T follicular helper cell (primary cell): Measurements from ENCODE around the gene PATJ.
"Not testable (repeated sequence)": the region's sequence is repeated elsewhere in the genome, so short reads cannot be mapped to it uniquely, and the experiment has no call there.

Experiments used
- DNase-seq: peaks from one replicate; pipeline ENCODE4 v3.0.0-alpha.2; 2020; ENCODE audit warnings: low read depth

PATJ gene

DNA sequence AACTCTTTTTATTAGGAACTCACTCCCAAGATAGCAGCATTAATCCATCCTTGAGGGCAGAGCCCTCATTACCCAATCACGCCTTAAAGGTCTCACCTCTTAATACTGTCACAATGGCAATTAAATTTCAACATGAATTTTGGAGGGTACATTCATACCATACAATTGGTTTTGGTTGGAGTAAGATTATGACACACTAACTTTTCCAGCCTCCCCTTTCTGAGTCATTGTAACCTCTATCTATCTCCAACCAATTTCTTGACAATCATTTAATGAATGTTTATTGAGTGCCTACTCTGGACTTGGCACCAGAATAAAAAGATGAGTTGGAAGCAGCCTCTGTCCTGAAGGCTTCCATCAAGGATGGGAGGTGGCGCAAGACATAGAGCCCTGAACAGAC, 358.2 kb downstream of the PATJ start:
- no peak for DNase-seq

DNA sequence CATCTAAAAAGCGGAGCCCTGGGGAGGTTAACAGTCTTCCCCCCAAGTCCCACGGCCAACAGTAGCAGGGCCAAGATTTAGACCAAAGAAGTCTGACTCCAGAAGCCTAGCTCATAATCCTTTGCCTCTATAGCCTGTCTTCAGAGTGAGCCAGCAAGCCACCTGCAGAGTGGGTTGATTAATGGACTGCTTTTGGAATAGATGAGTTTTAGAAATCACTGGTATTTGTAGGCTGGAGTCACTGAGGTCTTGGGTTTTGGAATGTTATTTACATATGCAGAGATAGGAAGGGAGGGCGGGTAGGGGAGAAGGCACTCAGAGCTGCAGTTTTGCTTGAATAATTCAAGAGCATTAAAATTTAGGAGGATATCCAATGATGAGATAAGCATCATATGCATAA, 361.6 kb downstream of the PATJ start:
- DNase-seq = no peak

DNA sequence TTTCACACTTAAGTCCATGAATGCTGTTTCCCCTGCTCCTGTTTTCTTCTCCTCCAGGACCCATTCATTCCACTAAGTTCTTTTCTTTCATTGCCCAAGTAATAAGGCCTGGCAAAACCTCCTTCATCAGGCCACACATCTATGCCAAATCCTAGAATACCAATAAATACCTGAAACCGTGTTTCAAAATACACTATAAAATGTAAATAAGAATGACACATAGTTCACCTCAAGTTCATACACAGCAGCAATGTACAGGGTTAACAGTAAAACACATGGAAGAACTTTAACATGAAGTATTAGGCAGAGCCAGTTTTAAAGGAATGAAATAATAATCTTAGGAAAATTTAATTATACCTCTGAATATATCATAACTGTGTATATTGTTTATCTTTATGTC, 365.6 kb downstream of the PATJ start:
- no peak for DNase-seq

DNA sequence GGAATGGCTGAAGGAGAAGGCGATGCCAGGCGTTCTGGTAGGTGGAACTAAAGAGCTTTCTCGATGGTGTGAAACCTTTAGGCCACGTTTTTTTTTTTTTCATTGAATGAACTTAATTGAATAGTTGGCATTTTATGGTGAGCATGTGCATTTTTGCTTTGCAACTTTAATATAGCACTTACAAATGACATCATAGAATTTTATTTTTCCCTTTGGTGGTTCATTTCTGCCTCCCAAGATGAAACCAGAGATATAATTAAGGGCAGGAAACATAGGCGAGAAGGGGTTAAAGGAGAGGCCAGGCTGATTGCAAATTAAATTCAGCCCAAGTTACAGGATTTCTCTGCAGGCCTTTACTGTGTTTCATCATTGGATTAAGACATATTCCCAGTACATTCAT, 366.8 kb downstream of the PATJ start:
- no peak for DNase-seq

DNA sequence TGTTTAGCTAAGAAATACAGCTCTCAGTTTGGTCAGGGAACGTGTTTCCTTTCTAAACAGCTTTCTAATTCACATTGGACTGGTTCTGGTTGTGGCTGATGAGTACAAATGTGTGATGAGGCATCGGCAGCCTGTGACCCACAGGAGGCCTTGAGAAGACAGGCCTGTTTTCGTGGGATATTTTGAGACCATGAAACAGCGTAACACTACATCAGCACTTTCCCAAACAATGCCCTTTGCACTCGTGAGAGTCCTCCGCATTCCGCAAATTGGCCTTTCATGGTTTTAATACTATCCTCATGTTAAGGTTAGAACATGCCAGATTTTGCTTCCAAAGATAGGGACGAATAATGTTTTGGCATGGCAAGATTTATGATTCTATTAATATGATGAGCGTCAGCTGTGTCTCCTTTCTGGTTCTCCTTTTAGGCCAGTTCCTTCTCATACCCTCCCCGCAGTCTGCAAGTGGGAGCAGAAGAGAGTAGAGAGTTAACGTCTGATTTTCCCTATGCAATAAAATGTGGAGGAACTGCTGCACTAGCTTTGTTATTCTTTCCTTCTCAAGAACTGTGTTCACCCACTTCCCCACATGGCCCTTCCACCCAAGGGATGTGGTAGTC, 368.0 kb downstream of the PATJ start:
- no peak for DNase-seq

DNA sequence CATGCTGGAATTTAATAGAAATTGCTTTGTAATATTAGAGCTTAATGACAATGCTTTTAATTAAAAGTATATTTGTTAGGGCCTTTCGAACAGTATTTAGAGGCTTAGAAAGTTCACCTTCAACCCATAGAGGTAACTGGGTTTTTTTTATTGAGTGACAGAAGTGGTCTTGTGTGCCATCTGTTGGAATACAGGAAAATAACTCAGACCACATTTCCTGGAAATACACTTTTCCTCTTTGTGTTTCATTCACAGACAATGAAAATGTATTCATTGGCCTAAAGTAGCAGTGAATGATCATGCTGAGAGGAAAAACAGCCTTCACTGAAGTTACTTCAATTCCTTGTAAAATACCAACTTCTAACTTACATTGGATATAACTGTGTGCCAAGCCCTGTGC, 368.8 kb downstream of the PATJ start:
- no peak for DNase-seq

DNA sequence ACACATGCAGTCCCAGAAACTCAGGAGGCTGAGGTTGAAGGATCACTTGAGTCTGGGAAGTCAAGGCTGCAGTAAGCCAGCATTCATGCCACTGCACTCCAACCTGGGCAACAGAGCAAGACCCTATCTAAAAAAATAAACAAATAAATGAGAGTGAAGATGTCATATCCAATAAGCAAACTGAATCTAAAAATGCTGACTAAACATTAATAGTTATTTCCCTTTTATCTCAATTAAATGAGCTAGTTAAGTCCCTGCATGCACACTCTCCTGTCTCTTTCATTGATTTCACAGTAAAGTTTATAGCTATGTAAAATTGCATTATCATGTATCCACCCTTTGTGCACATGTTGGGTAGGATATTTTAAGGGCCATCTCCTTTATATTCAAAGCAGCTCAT, 371.2 kb downstream of the PATJ start:
- no peak for DNase-seq

DNA sequence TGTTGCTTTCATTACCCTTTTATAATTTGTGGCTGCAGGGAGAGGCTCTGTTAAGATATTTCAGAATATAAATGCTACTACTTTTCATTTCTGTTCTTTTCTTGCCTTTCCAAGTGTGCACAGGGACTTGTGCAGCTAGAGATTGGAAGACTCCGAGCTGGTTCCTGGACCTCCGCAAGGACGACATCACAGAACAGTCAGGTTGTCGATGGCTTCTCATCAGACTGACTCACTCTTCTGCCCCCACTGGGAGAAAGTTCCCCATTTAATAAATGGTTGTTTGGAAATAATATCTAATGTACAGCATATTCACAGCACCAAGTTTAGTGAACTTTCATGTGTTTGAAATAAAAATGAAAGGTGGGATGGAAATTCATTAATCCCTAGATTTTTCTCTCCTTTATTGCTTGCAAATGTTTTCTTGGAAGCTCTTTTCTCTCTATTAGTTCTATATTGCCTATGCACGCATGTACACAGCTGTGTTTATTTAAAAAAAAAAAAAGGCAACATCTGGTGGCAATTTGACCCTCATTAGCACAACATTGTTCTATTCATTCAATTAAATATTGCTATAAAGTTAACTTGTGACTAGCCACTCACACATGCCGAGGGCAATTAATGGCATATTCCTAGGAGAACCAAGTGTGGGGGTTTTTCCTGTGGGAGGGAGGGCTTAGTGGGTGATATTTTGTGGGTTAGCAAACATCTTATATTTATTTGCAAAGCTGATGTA, 374.9 kb downstream of the PATJ start:
- no peak for DNase-seq

DNA sequence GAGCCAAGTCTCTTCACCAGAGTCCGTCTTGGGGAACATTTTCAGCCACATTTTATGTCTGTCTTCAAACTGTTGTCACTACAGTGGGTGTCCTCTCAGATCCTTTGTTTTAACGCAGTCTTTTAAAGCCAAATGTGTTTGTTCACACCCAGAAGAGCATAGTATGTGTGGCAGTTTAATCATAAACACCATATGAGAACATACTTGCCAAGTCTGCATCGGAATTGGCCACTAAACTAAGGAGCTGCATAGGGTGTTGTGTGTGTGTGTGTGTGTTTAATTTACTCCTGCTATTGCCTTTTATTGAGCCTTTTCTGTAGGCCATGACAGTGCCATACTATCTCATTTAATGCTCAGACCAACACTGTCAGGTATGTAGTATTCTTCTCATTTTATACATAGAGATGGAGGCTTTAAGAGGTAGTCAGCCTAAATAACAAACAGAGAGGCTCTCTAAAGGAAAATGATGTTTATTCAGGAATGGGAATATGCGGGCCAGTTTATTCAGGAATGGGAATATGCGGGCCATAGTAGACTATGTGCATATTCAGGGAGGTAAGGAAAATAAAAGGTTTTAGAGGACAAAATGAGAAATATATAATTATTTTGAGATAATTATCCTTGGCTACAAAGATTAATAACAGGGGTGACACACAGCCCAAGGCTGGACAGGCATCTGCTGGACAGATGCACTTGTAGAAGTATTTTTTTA, 384.5 kb downstream of the PATJ start:
- DNase-seq = no peak

DNA sequence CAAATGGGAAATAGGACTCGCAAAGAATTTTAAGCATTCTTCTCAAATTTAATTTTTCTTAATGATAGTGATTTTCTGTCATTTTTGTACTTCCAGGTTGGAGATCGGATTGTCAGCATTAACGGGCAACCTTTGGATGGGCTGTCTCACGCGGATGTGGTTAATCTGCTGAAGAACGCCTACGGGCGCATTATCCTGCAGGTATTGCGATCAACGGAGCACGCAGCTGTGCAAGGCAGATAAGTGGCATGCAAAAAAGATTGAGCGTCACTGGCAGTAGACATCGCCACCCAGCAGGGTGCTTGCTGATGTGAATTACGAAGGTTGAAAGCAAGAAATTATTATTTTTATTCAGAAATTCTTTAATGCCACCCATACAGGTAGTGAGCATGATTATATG, 386.5 kb downstream of the PATJ start:
- DNase-seq = no peak

DNA sequence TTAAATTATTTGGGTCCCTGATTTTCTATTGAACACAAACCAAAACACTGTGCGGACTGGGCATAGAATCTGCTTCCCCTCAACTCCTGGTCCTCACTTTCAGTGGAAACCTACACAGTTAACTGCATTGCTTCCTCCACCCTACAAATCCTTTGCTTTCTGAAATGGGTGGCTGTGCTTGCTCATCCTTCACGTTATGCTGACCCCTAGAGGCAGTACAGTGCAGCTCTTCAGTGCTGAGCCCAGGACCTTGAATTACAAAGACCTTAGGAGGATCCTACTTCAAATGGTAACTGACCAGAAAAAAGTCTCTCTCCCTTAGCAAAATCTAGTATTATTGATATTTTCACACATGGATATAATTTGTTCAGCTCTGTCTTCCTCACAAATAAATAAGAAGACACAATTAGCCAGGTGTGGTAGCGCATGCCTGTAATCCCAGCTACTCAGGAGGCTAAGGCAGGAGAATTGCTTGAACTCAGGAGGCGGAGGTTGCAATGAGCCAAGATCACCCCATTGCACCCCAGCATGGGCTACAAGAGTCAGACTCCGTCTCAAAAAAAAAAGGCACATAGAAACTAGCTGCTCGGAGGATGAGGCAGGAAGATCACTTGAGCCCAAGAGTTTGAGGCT, 388.9 kb downstream of the PATJ start:
- no peak for DNase-seq

DNA sequence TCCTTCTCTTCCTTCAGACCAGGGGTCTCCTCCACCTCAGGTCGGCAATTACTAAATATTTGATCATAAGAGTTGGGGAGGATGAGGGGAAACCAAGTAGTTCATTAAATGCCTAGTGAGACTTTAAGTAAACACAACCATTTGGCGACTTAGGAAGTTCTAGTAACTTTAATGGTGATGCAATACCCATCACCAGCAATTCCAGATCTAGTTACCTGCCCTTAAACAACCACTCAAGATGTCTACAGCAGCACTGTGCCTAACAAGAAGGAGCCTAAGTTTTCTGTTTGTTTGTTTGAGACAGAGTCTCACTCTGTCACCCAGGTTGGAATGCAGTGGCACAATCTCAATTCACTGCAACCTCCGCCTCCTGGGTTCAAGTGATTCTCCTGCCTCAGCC, 395.7 kb downstream of the PATJ start:
- no peak for DNase-seq

DNA sequence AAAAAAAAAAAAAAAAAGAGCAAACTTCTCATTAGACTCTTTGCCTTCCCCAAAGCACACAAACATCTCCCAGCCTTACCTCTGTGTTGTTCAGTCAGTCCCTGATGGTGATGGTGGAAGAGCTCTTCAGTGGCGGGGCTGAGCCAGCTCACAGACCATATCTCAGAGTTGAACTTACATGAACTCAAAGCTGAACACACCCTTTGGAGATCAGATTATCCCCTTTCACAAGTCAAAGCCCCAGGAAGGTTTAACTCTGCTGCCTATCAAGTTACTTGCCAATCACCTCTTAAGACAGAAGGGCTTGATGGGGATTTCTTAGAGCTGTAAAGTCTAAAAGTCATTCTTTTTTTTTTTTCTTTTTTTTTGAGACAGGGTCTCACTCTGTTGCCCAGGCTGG, 397.1 kb downstream of the PATJ start:
- no peak for DNase-seq

DNA sequence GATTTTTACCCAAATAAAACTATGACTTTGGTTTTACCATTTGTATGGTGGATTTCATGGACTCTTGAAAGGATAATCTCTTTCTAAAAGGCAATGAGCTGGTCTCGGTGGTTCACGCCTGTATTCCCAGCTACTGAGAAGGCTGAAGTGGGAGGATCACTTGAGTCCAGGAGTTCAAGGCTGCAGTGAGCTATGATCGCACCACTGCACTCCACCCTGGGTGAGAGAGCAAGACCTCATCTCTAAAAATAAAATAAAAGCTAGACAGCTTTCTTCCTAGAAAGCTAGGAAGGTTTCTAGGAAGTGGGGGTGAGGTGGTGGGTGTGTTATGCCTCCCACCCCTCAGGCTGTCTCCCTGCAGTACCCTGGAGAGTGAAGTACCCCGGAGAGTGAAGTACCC, 398.4 kb downstream of the PATJ start:
- DNase-seq = no peak

DNA sequence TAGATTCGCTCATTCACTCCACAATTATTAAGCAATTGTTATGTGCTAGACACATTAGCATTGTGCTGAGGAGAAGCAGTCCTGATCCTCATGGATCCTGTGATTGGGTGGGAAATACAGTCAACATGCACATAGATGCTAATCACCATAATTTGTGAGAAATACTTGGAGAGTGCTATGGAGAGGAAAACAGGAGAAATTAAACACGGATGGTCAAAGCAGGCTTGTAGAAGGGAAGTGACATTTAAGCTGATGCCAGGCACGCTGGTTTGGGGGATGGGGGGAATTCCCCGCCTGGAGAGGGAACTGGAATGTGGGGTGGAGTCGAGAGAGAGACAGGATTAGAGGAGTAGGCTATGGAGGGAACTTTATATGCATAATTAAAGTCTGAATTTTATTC, 400.2 kb downstream of the PATJ start:
- no peak for DNase-seq

DNA sequence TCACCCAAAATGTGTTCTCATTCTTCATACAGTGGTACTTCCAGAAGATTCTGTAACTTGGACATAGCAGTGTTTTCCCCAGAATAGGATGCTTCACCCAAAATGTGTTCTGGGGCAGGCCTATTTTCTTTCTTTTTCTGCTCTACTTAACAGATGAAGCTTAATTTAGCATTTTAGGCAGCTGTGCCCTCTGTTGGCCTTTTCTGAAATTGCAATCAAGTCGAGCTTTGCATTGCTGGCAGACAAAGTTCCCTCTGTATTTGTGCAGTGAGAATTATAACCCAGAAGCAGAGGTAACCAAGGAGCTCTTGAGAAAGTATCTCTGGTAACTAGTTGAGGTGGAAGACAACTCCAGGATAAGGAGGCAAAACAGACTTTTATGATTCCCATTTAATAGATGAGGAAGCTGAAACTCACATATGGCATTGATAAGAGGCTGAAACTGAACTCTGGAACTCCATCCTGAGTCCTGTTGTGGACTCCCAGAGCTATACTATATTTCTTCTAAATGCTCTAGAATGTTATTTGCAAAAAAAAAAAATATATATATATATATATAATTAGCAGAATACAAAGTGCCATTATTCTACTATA, 402.1 kb downstream of the PATJ start:
- no peak for DNase-seq

DNA sequence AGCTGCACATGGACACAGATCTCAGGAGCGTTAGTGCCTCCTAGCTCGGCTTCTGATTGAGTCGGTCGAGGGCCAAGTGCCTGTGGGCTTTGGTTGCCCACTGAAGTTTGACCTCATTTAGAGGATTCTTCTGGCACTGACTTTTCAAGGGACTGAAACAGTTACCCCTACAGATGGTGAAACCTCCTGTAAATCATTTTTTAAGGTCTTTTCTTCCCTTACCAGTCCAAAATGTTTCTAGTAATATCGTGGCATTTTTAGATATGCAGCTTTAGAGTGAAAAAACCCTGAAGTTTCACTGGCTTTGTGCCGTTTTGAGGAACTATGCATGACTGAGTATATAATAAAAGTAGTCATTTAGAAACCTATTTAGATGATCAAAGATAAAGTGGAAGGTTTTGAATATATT, 417.7 kb downstream of the PATJ start:
- DNase-seq = no peak

DNA sequence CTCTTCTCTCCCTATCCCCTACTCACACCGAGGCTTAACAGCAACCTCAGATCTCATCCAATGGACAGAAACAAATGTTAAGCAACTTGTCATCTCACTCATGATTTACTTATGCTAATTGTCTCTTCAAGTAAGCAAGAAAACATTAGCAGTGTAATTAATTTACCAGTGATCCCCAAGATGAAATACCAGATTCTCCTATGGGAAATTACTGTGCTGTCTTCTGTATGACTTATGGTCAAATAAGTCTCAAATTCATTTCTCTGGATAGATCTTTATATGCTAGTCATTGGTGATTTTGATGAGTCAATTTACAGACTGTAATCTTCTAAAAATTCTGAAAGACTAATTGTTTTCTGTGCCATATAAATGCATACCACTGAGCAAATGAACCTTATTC, 419.4 kb downstream of the PATJ start:
- DNase-seq = no peak

DNA sequence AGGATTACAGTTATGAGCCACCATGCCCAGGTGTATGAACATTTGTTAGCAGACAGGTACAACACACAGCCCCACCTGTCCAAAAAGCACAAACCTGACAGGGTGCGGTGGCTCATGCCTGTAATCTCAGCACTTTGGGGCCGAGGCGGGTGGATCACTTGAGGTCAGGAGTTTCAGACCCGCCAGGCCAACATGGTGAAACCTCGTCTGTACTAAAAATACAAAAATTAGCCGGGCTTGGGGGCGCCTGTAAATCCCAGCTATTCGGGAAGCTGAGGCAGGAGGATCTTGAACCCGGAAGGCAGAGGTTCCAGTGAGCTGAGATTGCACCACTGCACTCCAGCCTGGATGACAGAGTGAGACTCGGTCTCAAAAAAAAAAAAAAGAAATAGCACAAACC, 428.1 kb downstream of the PATJ start:
- DNase-seq = not testable (repeated sequence)

DNA sequence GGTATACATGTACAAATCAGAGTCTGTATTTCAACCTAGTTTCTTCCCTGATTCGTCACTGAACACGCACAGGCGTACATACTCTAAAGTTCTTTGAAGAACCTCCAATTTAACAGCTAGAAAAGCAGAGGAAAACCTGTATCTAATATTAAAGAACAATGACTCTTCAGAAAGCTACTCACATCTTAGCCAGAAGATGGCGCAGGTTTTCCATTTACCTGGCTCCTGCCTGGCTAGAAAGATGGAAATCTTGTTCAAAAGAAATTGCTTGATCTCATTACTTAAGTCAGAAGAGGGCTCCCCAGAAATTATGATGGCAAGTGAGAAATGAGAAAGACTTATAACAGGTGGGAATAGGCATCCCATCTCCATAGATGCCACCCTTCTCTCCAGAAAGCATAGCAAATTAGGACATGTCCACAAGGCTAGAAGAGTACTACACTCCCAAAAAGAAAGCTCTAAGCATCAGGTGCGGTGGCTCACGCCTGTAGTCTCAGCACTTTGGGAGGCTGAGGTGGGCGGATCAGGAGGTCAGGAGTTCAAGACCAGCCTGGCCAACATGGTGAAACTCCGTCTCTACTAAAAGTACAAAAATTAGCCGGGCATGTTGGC, 433.4 kb downstream of the PATJ start:
- peak; percentile 3 for DNase-seq

DNA sequence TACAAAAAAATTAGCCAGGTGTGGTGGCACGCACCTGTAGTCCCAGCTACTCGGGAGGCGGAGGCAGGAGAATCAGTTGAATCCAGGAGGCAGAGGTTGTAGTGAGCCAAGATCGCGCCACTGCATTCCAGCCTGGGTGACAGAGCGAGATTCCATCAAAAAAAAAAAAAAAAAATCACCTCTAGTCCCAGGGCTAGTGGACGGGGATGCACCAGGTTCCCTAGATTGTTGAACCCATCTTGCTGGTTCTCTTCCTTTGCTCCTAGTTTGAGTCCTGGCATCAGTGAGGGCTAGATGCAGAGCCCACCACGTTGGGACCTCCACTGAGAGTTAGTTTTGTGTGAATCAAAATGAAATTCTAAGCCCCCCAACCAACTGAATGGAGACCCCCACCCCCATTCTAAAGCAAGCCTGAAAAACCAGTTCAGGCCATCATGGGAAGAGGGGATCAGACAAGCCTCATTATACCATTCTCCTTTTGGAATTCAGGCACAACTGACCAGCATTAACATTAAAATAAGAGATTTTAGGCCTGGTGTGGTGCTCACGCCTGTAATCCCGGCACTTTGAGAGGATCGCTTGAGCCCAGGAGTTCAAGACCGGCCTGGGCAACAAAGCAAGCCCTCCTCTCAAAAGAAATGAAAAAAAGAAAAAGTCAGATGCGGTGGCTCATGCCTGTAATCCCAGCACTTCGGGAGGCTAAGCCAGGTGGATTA, 434.5 kb downstream of the PATJ start:
- no peak for DNase-seq
